ENCODE results near the gene GSTM2. TPM values are rescaled to one million over a fixed set of nuclear protein-coding genes. Genes with fewer than 3 reads are reported as not detected.

GSTM2 gene
- total RNA-seq, 1 experiment from 2014 or later = 10.2 TPM

DNA sequence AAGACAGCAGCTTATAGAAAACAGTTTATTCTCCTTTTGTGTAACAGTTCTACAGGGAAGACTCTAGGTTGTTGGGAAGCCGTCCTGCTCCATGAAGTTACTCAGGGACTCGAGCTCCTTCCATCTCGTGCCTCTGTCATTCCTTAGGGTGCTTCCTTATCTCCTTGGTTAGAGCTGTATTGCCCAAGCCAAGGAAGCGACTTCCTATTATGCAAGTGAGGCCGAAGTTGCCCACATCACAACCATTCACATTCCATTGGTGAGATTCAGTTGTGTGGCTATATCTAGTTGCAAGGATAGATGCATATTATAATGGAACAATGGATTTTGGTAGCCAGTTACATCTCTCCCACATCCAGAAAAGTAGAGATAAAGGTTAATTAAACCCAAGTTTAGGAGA lies 53.2 kb downstream of the GSTM2 start:
- CTCF ChIA-PET = no interaction called here
- ATAC-seq = no peak
- TF ChIP-seq SIN3A (IDR thresholded peaks at IDR 0.05; ENCODE audit: borderline replicate concordance, insufficient read depth, low read depth, low read length) (no peak), POLR2AphosphoS5 (IDR thresholded peaks at IDR 0.05; ENCODE audit: low read depth, low read length) (no peak), TCF7L2 (IDR thresholded peaks at IDR 0.05; ENCODE audit: low read depth, low read length) (no peak)
- TF ChIP-seq, protein P1, sequence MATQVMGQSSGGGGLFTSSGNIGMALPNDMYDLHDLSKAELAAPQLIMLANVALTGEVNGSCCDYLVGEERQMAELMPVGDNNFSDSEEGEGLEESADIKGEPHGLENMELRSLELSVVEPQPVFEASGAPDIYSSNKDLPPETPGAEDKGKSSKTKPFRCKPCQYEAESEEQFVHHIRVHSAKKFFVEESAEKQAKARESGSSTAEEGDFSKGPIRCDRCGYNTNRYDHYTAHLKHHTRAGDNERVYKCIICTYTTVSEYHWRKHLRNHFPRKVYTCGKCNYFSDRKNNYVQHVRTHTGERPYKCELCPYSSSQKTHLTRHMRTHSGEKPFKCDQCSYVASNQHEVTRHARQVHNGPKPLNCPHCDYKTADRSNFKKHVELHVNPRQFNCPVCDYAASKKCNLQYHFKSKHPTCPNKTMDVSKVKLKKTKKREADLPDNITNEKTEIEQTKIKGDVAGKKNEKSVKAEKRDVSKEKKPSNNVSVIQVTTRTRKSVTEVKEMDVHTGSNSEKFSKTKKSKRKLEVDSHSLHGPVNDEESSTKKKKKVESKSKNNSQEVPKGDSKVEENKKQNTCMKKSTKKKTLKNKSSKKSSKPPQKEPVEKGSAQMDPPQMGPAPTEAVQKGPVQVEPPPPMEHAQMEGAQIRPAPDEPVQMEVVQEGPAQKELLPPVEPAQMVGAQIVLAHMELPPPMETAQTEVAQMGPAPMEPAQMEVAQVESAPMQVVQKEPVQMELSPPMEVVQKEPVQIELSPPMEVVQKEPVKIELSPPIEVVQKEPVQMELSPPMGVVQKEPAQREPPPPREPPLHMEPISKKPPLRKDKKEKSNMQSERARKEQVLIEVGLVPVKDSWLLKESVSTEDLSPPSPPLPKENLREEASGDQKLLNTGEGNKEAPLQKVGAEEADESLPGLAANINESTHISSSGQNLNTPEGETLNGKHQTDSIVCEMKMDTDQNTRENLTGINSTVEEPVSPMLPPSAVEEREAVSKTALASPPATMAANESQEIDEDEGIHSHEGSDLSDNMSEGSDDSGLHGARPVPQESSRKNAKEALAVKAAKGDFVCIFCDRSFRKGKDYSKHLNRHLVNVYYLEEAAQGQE (IDR thresholded peaks at IDR 0.05; ENCODE audit: insufficient read depth in 1 of 2, low read depth in 2 of 2, low read length in 1 of 2) = no peak
- TF ChIP-seq, protein P2, sequence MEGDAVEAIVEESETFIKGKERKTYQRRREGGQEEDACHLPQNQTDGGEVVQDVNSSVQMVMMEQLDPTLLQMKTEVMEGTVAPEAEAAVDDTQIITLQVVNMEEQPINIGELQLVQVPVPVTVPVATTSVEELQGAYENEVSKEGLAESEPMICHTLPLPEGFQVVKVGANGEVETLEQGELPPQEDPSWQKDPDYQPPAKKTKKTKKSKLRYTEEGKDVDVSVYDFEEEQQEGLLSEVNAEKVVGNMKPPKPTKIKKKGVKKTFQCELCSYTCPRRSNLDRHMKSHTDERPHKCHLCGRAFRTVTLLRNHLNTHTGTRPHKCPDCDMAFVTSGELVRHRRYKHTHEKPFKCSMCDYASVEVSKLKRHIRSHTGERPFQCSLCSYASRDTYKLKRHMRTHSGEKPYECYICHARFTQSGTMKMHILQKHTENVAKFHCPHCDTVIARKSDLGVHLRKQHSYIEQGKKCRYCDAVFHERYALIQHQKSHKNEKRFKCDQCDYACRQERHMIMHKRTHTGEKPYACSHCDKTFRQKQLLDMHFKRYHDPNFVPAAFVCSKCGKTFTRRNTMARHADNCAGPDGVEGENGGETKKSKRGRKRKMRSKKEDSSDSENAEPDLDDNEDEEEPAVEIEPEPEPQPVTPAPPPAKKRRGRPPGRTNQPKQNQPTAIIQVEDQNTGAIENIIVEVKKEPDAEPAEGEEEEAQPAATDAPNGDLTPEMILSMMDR (IDR thresholded peaks at IDR 0.05) = no peak
- POLR2A ChIA-PET = no interaction called here
- Histone ChIP-seq H3K36me3 (ENCODE audit: control insufficient read depth, insufficient read depth, low read length) (no peaks in the 10 kb centered on the region), H3K27me3 (ENCODE audit: control insufficient read depth, insufficient read depth, low read length) (no peaks in the 10 kb centered on the region), H3K4me1 (ENCODE audit: control insufficient read depth, insufficient read depth, low read length) (no peaks in the 10 kb centered on the region), H3K4me3 (ENCODE audit: low read depth in 2 of 2, low read length in 2 of 2) (no peak overlapping the region), H3K27ac (ENCODE audit: low read length) (no peak overlapping the region), H3K9me3 (ENCODE audit: control insufficient read depth, insufficient read depth, low read depth, low read length) (no peaks in the 10 kb centered on the region)
- intact Hi-C loops (cut with micrococcal nuclease; ENCODE audit: unreplicated experiment) (no loop called here), in situ Hi-C loops (cut with HindIII; ENCODE audit: low pct_unique_long_range_greater_than_20kb, low sequenced_read_pairs) (no loop called here)
- DNase-seq (ENCODE audit: low read depth, low spot score) = no peak
- BruUV-seq (replicated peaks) = no TSS peak

DNA sequence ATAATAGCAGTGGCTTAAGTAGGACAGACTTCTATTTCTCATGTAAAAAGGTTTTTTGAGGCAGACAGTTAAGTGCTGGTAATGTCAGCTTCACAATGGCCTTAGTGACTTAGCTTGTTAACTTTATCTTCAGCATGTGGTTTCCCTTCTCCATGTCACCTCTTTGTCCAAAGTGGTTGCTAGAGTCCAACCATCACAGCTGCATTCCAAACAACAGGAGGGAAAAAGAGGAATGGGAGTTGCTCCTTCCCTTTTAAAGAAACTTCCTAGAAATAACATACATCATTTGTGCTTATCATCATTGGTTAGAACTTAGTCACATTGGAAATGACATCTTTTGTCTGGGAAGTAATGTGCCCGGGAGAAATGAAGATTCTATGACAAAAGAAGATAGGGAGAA lies 54.1 kb downstream of the GSTM2 start:
- CTCF ChIA-PET = interaction anchor here (0.6 kb wide), 1 partner anchor 209 kb away, joined by 7 read pairs; no protein-coding TSS in a partner anchor

More for the DNA sequence above, 54.1 kb downstream of the GSTM2 start:
- H3K4me3 ChIP-seq (ENCODE audit: low read depth in 2 of 2, low read length in 2 of 2) = no peak overlapping the region
- intact Hi-C loops (cut with micrococcal nuclease; ENCODE audit: unreplicated experiment) = no loop called here
- no TSS peak for BruUV-seq (replicated peaks)
- POLR2A ChIA-PET = no interaction called here
- H3K27ac ChIP-seq (ENCODE audit: low read length) = no peak overlapping the region
- in situ Hi-C loops (cut with HindIII; ENCODE audit: low pct_unique_long_range_greater_than_20kb, low sequenced_read_pairs) = no loop called here
- TF ChIP-seq, protein P1 (IDR thresholded peaks at IDR 0.05; ENCODE audit: insufficient read depth in 1 of 2, low read depth in 2 of 2, low read length in 1 of 2) = no peak
- TF ChIP-seq TCF7L2 (IDR thresholded peaks at IDR 0.05; ENCODE audit: low read depth, low read length) (no peak), SIN3A (IDR thresholded peaks at IDR 0.05; ENCODE audit: borderline replicate concordance, insufficient read depth, low read depth, low read length) (no peak), POLR2AphosphoS5 (IDR thresholded peaks at IDR 0.05; ENCODE audit: low read depth, low read length) (no peak)
- TF ChIP-seq, protein P2 (IDR thresholded peaks at IDR 0.05) = no peak
- H3K27me3 ChIP-seq (ENCODE audit: control insufficient read depth, insufficient read depth, low read length) = no peaks in the 10 kb centered on the region
- H3K9me3 ChIP-seq (ENCODE audit: control insufficient read depth, insufficient read depth, low read depth, low read length) = peaks cover 2% of the 10 kb centered on the region; the same call in 1 of the 2 replicates
- H3K4me1 ChIP-seq (ENCODE audit: control insufficient read depth, insufficient read depth, low read length) = no peaks in the 10 kb centered on the region
- no peak for DNase-seq (ENCODE audit: low read depth, low spot score)
- ATAC-seq = no peak
- H3K36me3 ChIP-seq (ENCODE audit: control insufficient read depth, insufficient read depth, low read length) = no peaks in the 10 kb centered on the region

Measured in Panc1 (cell line).